ENCODE results near the gene TAT. TPM values are rescaled to one million over a fixed set of nuclear protein-coding genes. Genes with fewer than 3 reads are reported as not detected.

Gene TAT
- polyA plus RNA-seq, 1 donor from 2014 or later, result not detected

- Histone ChIP-seq H4K20me1 (ENCODE audit: insufficient read depth) (no peaks in the 10 kb centered on the region), H3K79me2 (replicated peaks; ENCODE audit: insufficient read depth, low read length) (no peaks in the 10 kb centered on the region), H3K36me3 (ENCODE audit: insufficient read depth, low read length) (no peaks in the 10 kb centered on the region), H2AFZ (ENCODE audit: low read depth, low read length) (no peak overlapping the region), H3K4me3 (ENCODE audit: low read length) (no peak overlapping the region), H3K9me2 (ENCODE audit: insufficient read depth, low read length) (no peaks in the 10 kb centered on the region), H3K9me3 (ENCODE audit: low read length) (no peaks in the 10 kb centered on the region), H3K27ac (ENCODE audit: low read length) (no peak overlapping the region), H3F3A (ENCODE audit: insufficient read depth, low read length, poor library complexity, severe bottlenecking) (no peaks in the 10 kb centered on the region), H3K9ac (ENCODE audit: low read length) (no peak overlapping the region), H3K27me3 (ENCODE audit: insufficient read depth, low read depth, low read length) (no peaks in the 10 kb centered on the region), H3K4me2 (ENCODE audit: low read length) (no peak overlapping the region)
- no peak for TF ChIP-seq MXI1 (conservative IDR thresholded peaks at IDR 0.05; ENCODE audit: poor library complexity, severe bottlenecking)
Observed at GRCh38 chr16:71532366-71532765, 44.5 kb downstream of the TAT start.

DNA sequence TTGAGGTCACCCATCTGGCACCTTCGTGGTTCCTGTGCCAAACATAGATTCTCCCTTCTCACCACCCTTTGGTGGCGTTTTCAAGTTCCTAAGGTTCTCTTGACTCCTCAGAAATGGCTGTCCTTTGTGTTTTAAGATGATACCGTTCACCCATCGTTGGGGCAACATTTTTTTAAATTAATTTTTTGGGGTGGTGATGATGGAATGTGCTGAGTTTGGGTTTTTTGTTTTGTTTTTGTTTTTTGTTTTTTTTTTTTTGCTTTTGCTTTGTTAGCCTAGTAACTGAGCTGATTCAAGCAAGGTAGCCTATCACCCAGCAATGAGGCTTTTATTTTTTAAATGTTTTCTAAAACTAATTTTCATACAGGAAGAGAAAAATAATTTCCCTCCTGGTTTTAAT, 48.0 kb downstream of the TAT start:
- no peaks in the 10 kb centered on the region for H4K20me1 ChIP-seq (ENCODE audit: insufficient read depth)

More for the DNA sequence above, 48.0 kb downstream of the TAT start:
- no peak for TF ChIP-seq EP300 (conservative IDR thresholded peaks at IDR 0.05; ENCODE audit: poor library complexity, severe bottlenecking)
- TF ChIP-seq RAD21 (conservative IDR thresholded peaks at IDR 0.05), result no peak
- TF ChIP-seq, protein P1, sequence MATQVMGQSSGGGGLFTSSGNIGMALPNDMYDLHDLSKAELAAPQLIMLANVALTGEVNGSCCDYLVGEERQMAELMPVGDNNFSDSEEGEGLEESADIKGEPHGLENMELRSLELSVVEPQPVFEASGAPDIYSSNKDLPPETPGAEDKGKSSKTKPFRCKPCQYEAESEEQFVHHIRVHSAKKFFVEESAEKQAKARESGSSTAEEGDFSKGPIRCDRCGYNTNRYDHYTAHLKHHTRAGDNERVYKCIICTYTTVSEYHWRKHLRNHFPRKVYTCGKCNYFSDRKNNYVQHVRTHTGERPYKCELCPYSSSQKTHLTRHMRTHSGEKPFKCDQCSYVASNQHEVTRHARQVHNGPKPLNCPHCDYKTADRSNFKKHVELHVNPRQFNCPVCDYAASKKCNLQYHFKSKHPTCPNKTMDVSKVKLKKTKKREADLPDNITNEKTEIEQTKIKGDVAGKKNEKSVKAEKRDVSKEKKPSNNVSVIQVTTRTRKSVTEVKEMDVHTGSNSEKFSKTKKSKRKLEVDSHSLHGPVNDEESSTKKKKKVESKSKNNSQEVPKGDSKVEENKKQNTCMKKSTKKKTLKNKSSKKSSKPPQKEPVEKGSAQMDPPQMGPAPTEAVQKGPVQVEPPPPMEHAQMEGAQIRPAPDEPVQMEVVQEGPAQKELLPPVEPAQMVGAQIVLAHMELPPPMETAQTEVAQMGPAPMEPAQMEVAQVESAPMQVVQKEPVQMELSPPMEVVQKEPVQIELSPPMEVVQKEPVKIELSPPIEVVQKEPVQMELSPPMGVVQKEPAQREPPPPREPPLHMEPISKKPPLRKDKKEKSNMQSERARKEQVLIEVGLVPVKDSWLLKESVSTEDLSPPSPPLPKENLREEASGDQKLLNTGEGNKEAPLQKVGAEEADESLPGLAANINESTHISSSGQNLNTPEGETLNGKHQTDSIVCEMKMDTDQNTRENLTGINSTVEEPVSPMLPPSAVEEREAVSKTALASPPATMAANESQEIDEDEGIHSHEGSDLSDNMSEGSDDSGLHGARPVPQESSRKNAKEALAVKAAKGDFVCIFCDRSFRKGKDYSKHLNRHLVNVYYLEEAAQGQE (IDR thresholded peaks at IDR 0.05; ENCODE audit: borderline replicate concordance), result no peak
- no peak for TF ChIP-seq TAF1 (IDR thresholded peaks at IDR 0.05; ENCODE audit: low read depth)
- TF ChIP-seq POLR2AphosphoS5 (IDR thresholded peaks at IDR 0.05), result no peak
- TF ChIP-seq SMC3 (conservative IDR thresholded peaks at IDR 0.05; ENCODE audit: poor library complexity), result no peak
- TF ChIP-seq CTCF (IDR thresholded peaks at IDR 0.05; ENCODE audit: poor library complexity, severe bottlenecking), result no peak
- TF ChIP-seq MXI1 (conservative IDR thresholded peaks at IDR 0.05; ENCODE audit: poor library complexity, severe bottlenecking), result no peak
- TF ChIP-seq EZH2 (IDR thresholded peaks at IDR 0.05; ENCODE audit: borderline replicate concordance, insufficient read depth, low read length, poor library complexity, severe bottlenecking), result no peak
- H3K4me2 ChIP-seq (ENCODE audit: low read length), result no peak overlapping the region
- H3K79me2 ChIP-seq (replicated peaks; ENCODE audit: insufficient read depth, low read length), result no peaks in the 10 kb centered on the region
- no peaks in the 10 kb centered on the region for H3K9me2 ChIP-seq (ENCODE audit: insufficient read depth, low read length)
- H3K9me3 ChIP-seq (ENCODE audit: low read length), result no peaks in the 10 kb centered on the region
- H2AFZ ChIP-seq (ENCODE audit: low read depth, low read length), result no peak overlapping the region
- no peaks in the 10 kb centered on the region for H3K36me3 ChIP-seq (ENCODE audit: insufficient read depth, low read length)
- H3K27me3 ChIP-seq (ENCODE audit: insufficient read depth, low read depth, low read length), result no peaks in the 10 kb centered on the region
- no peak overlapping the region for H3K27ac ChIP-seq (ENCODE audit: low read length)
- no peak overlapping the region for H3K4me3 ChIP-seq (ENCODE audit: low read length)
- no peaks in the 10 kb centered on the region for H3F3A ChIP-seq (ENCODE audit: insufficient read depth, low read length, poor library complexity, severe bottlenecking)
- no peak overlapping the region for H3K9ac ChIP-seq (ENCODE audit: low read length)

All from neural cell (in vitro differentiated cells).